ENCODE results near the gene RIN3. TPM values are rescaled to one million over a fixed set of nuclear protein-coding genes. Genes with fewer than 3 reads are reported as not detected.

RIN3 gene
- total RNA-seq, 1 donor from 2014 or later = 0.76 TPM

DNA sequence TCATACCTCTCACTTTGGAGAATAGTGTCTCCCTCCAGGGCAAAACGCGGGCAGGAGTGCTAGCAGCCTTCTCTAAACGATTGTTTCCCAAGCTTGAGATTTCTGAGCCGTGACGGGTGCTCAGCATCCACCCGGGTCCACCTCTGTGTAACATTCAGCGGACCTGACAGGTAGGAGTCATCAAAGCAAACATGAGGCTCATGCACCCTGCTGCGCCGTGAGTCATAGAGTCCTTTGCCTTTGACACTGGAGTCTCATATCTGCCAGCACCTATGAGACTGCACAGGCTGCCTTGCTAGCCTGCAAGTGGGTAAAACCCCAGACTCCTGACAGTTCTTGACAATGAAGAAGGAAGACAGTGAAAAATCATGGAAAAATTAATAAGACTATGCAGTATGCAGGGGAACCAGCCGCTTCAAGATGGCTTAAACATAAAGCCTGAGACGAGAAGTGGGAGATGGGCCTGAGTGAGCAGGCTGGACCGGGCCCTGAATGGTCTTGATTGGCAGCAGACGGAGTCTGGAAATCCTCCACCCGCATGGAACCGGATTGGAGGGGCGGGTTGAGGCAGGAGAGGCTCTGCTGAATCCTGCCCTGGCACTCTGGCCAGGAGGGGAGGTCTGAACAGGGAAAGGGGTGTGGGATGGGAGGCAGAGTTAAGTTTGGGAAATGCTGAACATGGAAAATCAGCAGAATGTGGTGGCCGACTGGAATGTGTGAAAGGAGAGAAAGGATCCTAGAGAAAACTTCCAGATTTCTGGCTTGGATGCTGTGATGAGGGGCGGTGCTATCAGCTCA, 180.6 kb downstream of the RIN3 start:
- no peak overlapping the region for H3K4me3 Mint-ChIP-seq (ENCODE audit: unreplicated experiment)
- peaks cover 3% of the 10 kb centered on the region for H3K9me3 Mint-ChIP-seq (ENCODE audit: unreplicated experiment)
- H3K27ac Mint-ChIP-seq (ENCODE audit: unreplicated experiment) = no peak overlapping the region
- H3K27me3 Mint-ChIP-seq (ENCODE audit: unreplicated experiment) = peaks cover 5% of the 10 kb centered on the region
- no peaks in the 10 kb centered on the region for H3K36me3 Mint-ChIP-seq (ENCODE audit: unreplicated experiment)
- no peak for DNase-seq
- no peaks in the 10 kb centered on the region for H3K4me1 Mint-ChIP-seq (ENCODE audit: low read depth, unreplicated experiment)
- TF ChIP-seq, protein P1, sequence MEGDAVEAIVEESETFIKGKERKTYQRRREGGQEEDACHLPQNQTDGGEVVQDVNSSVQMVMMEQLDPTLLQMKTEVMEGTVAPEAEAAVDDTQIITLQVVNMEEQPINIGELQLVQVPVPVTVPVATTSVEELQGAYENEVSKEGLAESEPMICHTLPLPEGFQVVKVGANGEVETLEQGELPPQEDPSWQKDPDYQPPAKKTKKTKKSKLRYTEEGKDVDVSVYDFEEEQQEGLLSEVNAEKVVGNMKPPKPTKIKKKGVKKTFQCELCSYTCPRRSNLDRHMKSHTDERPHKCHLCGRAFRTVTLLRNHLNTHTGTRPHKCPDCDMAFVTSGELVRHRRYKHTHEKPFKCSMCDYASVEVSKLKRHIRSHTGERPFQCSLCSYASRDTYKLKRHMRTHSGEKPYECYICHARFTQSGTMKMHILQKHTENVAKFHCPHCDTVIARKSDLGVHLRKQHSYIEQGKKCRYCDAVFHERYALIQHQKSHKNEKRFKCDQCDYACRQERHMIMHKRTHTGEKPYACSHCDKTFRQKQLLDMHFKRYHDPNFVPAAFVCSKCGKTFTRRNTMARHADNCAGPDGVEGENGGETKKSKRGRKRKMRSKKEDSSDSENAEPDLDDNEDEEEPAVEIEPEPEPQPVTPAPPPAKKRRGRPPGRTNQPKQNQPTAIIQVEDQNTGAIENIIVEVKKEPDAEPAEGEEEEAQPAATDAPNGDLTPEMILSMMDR (IDR thresholded peaks at IDR 0.05; ENCODE audit: partially characterized antibody, unreplicated experiment) = no peak

- TF ChIP-seq, protein P1 (IDR thresholded peaks at IDR 0.05; ENCODE audit: partially characterized antibody, unreplicated experiment) = no peak
- H3K27me3 Mint-ChIP-seq (ENCODE audit: unreplicated experiment) = peaks cover 5% of the 10 kb centered on the region
- peaks cover 3% of the 10 kb centered on the region for H3K9me3 Mint-ChIP-seq (ENCODE audit: unreplicated experiment)
- no peaks in the 10 kb centered on the region for H3K4me1 Mint-ChIP-seq (ENCODE audit: low read depth, unreplicated experiment)
- no peak overlapping the region for H3K4me3 Mint-ChIP-seq (ENCODE audit: unreplicated experiment)
- no peaks in the 10 kb centered on the region for H3K36me3 Mint-ChIP-seq (ENCODE audit: unreplicated experiment)
- H3K27ac Mint-ChIP-seq (ENCODE audit: unreplicated experiment) = no peak overlapping the region
- DNase-seq = no peak
Observed at GRCh38 chr14:92694807-92695206, 181.2 kb downstream of the RIN3 start.

DNA sequence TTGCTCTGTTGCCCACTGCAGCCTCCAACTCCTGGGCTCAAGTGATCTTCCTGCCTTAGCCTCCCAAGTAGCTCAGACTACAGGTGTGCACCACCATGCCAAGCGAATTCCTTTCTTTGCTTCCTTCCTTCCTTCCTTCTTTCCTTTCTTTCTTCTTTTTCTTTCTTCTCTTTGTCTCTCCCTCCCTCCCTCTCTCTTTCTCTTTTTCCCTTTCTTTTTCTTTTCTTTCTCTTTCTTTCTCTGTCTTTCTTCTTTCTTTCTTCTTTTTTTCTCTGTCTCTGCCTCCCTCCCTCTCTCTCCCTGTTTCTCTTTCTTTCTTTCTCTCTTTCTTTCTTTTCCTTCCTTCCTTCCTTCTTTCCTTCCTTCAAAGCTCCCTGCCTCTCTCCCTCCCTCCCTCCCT, 182.0 kb downstream of the RIN3 start:
- H3K4me1 Mint-ChIP-seq (ENCODE audit: low read depth, unreplicated experiment) = no peaks in the 10 kb centered on the region
- H3K27ac Mint-ChIP-seq (ENCODE audit: unreplicated experiment) = no peak overlapping the region
- H3K27me3 Mint-ChIP-seq (ENCODE audit: unreplicated experiment) = peaks cover 5% of the 10 kb centered on the region
- H3K9me3 Mint-ChIP-seq (ENCODE audit: unreplicated experiment) = peaks cover 3% of the 10 kb centered on the region
- TF ChIP-seq, protein P1 (IDR thresholded peaks at IDR 0.05; ENCODE audit: partially characterized antibody, unreplicated experiment) = no peak
- no peak for DNase-seq
- H3K4me3 Mint-ChIP-seq (ENCODE audit: unreplicated experiment) = no peak overlapping the region
- no peaks in the 10 kb centered on the region for H3K36me3 Mint-ChIP-seq (ENCODE audit: unreplicated experiment)

DNA sequence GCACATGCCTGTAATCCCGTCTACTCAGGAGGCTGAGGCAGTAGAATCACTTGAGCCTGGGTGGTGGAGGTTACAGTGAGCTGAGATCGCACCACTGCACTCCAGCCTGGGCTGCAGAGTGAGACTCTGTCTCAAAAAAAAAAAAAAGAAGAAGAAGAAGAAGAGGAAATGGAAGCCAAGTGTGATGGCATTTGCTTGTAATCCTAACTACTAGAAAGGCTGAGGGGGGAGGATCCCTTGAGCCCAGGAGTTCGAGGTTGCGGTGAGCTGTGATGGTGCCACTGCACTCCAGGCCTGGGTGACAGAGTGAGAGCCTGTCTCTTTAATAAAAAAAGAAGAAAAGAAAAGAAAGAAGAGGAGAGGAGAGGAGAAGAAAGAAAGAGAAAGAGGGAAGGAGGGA, 182.8 kb downstream of the RIN3 start:
- no peaks in the 10 kb centered on the region for H3K36me3 Mint-ChIP-seq (ENCODE audit: unreplicated experiment)
- H3K27ac Mint-ChIP-seq (ENCODE audit: unreplicated experiment) = no peak overlapping the region
- H3K9me3 Mint-ChIP-seq (ENCODE audit: unreplicated experiment) = peaks cover 3% of the 10 kb centered on the region
- H3K4me3 Mint-ChIP-seq (ENCODE audit: unreplicated experiment) = no peak overlapping the region
- DNase-seq = no peak
- peaks cover 5% of the 10 kb centered on the region for H3K27me3 Mint-ChIP-seq (ENCODE audit: unreplicated experiment)
- H3K4me1 Mint-ChIP-seq (ENCODE audit: low read depth, unreplicated experiment) = no peaks in the 10 kb centered on the region
- TF ChIP-seq, protein P1 (IDR thresholded peaks at IDR 0.05; ENCODE audit: partially characterized antibody, unreplicated experiment) = no peak

DNA sequence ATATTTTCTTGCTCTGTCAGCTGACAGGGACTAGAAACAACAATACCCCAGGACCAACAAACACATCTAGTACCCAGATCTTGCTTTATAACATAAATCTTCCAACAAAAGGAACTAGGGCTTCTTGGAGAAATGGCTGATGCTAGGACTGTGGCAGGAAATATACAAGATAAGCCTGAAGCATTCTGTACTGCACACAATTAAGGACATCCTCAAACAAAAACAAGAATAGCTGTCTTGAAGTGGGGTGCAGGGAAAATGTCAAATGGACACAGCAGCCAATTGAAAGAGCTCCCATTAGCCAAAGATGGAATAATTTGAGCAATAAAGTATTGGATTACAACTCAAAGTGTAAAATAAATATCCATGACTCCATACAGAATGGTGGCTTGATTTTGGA, 184.8 kb downstream of the RIN3 start:
- Mint-ChIP-seq H3K9me3 (ENCODE audit: unreplicated experiment) (peaks cover 2% of the 10 kb centered on the region), H3K36me3 (ENCODE audit: unreplicated experiment) (no peaks in the 10 kb centered on the region), H3K27me3 (ENCODE audit: unreplicated experiment) (peaks cover 5% of the 10 kb centered on the region), H3K4me1 (ENCODE audit: low read depth, unreplicated experiment) (no peaks in the 10 kb centered on the region), H3K4me3 (ENCODE audit: unreplicated experiment) (no peak overlapping the region), H3K27ac (ENCODE audit: unreplicated experiment) (no peak overlapping the region)
- TF ChIP-seq, protein P1 (IDR thresholded peaks at IDR 0.05; ENCODE audit: partially characterized antibody, unreplicated experiment) = no peak
- no peak for DNase-seq
